Measurements from ENCODE around the gene IMPA2.

IMPA2 gene

GRCh38 chr18:12030670-12031069, 49.4 kb downstream of the IMPA2 start:
- Histone ChIP-seq H3K27me3 (ENCODE audit: insufficient read depth, low read depth) (no peaks in the 10 kb centered on the region), H3K9ac (no peak overlapping the region), H3K4me3 (IDR thresholded peaks at IDR 0.05; ENCODE audit: insufficient read depth, low read depth, low read length) (no peak overlapping the region), H3K36me3 (ENCODE audit: insufficient read depth) (no peaks in the 10 kb centered on the region), H2AFZ (ENCODE audit: low read depth) (no peak overlapping the region), H3K79me2 (ENCODE audit: insufficient read depth, low read depth) (no peaks in the 10 kb centered on the region), H3K4me1 (ENCODE audit: low read depth, poor library complexity, severe bottlenecking) (no peaks in the 10 kb centered on the region), H4K20me1 (ENCODE audit: insufficient read depth) (no peaks in the 10 kb centered on the region), H3K27ac (no peak overlapping the region), H3K4me2 (no peak overlapping the region)
- TF ChIP-seq, protein P1, sequence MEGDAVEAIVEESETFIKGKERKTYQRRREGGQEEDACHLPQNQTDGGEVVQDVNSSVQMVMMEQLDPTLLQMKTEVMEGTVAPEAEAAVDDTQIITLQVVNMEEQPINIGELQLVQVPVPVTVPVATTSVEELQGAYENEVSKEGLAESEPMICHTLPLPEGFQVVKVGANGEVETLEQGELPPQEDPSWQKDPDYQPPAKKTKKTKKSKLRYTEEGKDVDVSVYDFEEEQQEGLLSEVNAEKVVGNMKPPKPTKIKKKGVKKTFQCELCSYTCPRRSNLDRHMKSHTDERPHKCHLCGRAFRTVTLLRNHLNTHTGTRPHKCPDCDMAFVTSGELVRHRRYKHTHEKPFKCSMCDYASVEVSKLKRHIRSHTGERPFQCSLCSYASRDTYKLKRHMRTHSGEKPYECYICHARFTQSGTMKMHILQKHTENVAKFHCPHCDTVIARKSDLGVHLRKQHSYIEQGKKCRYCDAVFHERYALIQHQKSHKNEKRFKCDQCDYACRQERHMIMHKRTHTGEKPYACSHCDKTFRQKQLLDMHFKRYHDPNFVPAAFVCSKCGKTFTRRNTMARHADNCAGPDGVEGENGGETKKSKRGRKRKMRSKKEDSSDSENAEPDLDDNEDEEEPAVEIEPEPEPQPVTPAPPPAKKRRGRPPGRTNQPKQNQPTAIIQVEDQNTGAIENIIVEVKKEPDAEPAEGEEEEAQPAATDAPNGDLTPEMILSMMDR (conservative IDR thresholded peaks at IDR 0.05; ENCODE audit: low read depth, low read length) = no peak

DNA sequence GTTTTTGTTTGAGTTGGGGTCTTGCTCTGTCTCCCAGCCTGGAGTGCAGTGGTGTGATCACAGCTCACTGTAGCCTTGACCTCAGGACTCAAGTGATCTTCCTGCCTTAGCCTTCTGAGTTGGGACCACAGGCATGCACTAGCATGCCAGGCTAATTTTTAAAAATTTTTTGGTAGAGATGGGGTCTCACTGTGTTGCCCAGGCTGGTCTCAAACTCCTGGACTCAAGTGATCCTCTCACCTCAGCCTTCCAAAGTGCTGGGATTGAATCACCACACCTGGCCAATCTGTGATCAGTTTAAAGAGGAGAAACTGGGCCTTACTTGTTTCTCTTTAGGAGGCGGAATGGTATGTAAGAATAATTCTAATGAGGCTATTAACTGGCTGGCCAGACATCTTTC, 49.9 kb downstream of the IMPA2 start:
- Histone ChIP-seq H3K27ac (no peak overlapping the region), H4K20me1 (ENCODE audit: insufficient read depth) (no peaks in the 10 kb centered on the region), H3K36me3 (ENCODE audit: insufficient read depth) (no peaks in the 10 kb centered on the region), H3K27me3 (ENCODE audit: insufficient read depth, low read depth) (no peaks in the 10 kb centered on the region), H2AFZ (ENCODE audit: low read depth) (no peak overlapping the region), H3K4me1 (ENCODE audit: low read depth, poor library complexity, severe bottlenecking) (no peaks in the 10 kb centered on the region), H3K4me3 (IDR thresholded peaks at IDR 0.05; ENCODE audit: insufficient read depth, low read depth, low read length) (no peak overlapping the region), H3K9ac (no peak overlapping the region), H3K79me2 (ENCODE audit: insufficient read depth, low read depth) (no peaks in the 10 kb centered on the region), H3K4me2 (no peak overlapping the region)
- TF ChIP-seq, protein P1 (conservative IDR thresholded peaks at IDR 0.05; ENCODE audit: low read depth, low read length) = no peak

DNA sequence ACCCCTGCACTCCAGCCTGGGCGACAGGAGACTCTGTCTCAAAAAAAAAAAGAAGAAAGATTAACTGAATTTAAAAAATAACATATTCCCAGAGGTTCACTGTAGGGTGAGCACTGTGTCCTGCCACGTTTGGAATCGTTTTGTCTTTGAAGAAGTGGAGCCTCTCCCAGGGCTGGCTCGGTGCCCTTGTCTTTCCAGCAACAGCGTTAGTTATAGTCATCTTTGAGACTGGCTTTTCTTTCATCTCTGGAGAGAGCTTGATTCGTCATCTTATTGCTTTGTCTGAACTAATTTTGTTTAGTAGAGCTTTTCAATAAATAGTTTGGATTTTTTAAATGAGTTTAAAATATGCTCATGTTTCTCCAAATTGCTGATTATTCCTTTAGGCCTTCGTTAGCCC, 50.5 kb downstream of the IMPA2 start:
- no peaks in the 10 kb centered on the region for H3K36me3 ChIP-seq (ENCODE audit: insufficient read depth)
- H3K4me1 ChIP-seq (ENCODE audit: low read depth, poor library complexity, severe bottlenecking) = no peaks in the 10 kb centered on the region
- H4K20me1 ChIP-seq (ENCODE audit: insufficient read depth) = no peaks in the 10 kb centered on the region
- H3K27me3 ChIP-seq (ENCODE audit: insufficient read depth, low read depth) = no peaks in the 10 kb centered on the region
- no peak overlapping the region for H3K27ac ChIP-seq
- H3K4me2 ChIP-seq = no peak overlapping the region
- TF ChIP-seq, protein P1 (conservative IDR thresholded peaks at IDR 0.05; ENCODE audit: low read depth, low read length) = no peak
- H3K4me3 ChIP-seq (IDR thresholded peaks at IDR 0.05; ENCODE audit: insufficient read depth, low read depth, low read length) = no peak overlapping the region
- no peak overlapping the region for H3K9ac ChIP-seq
- H3K79me2 ChIP-seq (ENCODE audit: insufficient read depth, low read depth) = no peaks in the 10 kb centered on the region
- H2AFZ ChIP-seq (ENCODE audit: low read depth) = no peak overlapping the region

DNA sequence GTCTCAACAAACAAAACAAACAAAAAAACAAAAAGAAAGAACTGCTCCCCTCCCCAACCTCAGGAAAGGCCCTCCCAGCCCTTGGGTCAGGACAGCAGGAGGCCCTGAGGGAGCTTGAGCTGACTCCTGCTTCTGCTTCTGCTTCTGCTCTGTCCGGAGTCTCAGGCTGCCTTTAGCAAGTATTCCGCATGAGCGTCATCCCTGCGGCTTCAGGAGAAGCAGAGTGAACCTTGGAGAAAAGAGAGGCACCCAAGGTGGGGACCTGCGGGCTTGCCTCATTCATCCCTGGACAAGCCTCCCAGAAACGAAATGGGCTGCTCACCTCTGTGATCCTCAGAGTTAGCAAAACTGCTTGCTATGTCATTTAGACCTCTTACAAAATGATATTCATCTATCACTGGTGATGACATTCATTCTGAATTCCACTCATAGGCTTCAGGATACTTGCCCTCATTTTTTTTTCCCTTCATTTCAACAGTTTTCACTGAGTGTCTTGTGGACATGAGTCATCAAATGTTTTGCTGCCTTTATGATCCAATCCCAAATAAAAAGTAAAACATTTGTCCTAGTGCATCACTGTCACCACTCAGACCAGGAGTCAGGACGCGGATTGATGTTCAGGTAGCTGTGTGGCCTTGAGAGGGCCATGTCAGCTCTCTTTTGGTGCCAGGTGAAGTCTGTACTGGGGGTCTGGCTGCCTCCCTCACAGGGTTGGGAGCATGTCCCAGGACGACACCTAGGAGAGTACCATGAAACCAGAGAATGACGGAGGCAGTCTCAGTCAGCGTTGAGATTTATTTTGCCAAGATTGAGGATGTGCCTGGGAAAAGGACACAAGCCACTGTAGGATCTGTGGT, 51.7 kb downstream of the IMPA2 start:
- H3K36me3 ChIP-seq (ENCODE audit: insufficient read depth) = no peaks in the 10 kb centered on the region
- H3K79me2 ChIP-seq (ENCODE audit: insufficient read depth, low read depth) = no peaks in the 10 kb centered on the region
- H3K27me3 ChIP-seq (ENCODE audit: insufficient read depth, low read depth) = no peaks in the 10 kb centered on the region
- no peak overlapping the region for H3K9ac ChIP-seq
- no peaks in the 10 kb centered on the region for H4K20me1 ChIP-seq (ENCODE audit: insufficient read depth)
- no peaks in the 10 kb centered on the region for H3K4me1 ChIP-seq (ENCODE audit: low read depth, poor library complexity, severe bottlenecking)
- TF ChIP-seq, protein P1 (conservative IDR thresholded peaks at IDR 0.05; ENCODE audit: low read depth, low read length) = no peak
- H3K27ac ChIP-seq = no peak overlapping the region
- no peak overlapping the region for H2AFZ ChIP-seq (ENCODE audit: low read depth)
- H3K4me2 ChIP-seq = no peak overlapping the region
- H3K4me3 ChIP-seq (IDR thresholded peaks at IDR 0.05; ENCODE audit: insufficient read depth, low read depth, low read length) = no peak overlapping the region
